A549 (cell line): ENCODE measurements around the gene FBXL5. TPM values are rescaled to one million over a fixed set of nuclear protein-coding genes. Genes with fewer than 3 reads are reported as not detected.

ENCODE experiments used
- ATAC-seq, 2 experiments: fragments of 200-7000 bp in 1 of 2; fragments of >200 bp in 1 of 2; cut with Nextera tagmentation in 1 of 2; cut with Tn5 transposase in 1 of 2; 3 replicates each; pipeline versions ENCODE4 v1.8.0 to v1.9.1; 2018 to 2020; ENCODE audit warnings: mild to moderate bottlenecking in 1 of 2, moderate library complexity in 1 of 2
- CTCF ChIA-PET: fragments of 300-600 bp; sonication (Branson Sonifier 250); formaldehyde crosslinking; extraction: SDS; loops from one replicate; lab custom pipeline; 2021; ENCODE audit warnings: antibody characterized with exemption, inconsistent platforms; lab: Yijun Ruan, JAX
- POLR2A ChIA-PET: fragments of 350-600 bp; formaldehyde crosslinking; extraction: SDS; loops from one replicate; lab custom pipeline; 2021; ENCODE audit warnings: antibody characterized with exemption, inconsistent platforms; lab: Yijun Ruan, JAX
- DNase-seq, 2 experiments: peaks; one replicate each; pipeline versions ENCODE4 v3.0.0 to v3.0.0-alpha.2; 2011 to 2016; ENCODE audit warnings: low read depth in 1 of 2, low spot score in 1 of 2
- FAIRE-seq: peaks from 2 replicates; lab custom pipeline; 2011; peaks lifted over from hg19 to GRCh38; lab: Jason Lieb, UNC
- H3K27ac ChIP-seq, 2 experiments: fragments of >200 bp; sonication (Bioruptor Twin); formaldehyde crosslinking; 3 replicates each; pipeline ENCODE4 v1.5.1; 2016 to 2017
- H3K4me1 ChIP-seq: fragments of >200 bp; sonication (Bioruptor Twin); formaldehyde crosslinking; 3 replicates; pipeline ENCODE4 v1.6.1; 2016
- H3K4me2 ChIP-seq: fragments of >200 bp; sonication (Bioruptor Twin); formaldehyde crosslinking; 3 replicates; pipeline ENCODE4 v1.6.1; 2016
- H3K4me3 ChIP-seq: fragments of >200 bp; sonication (Bioruptor Twin); formaldehyde crosslinking; 3 replicates; pipeline ENCODE4 v1.5.1; 2016
- H3K9me3 ChIP-seq: fragments of >200 bp; sonication (Bioruptor Twin); formaldehyde crosslinking; 3 replicates; pipeline ENCODE4 v1.6.1; 2016
- BHLHE40 ChIP-seq: IDR thresholded peaks from 2 replicates; pipeline ENCODE4 v1.6.1; 2012; ENCODE audit warnings: low read depth, low read length, inconsistent platforms
- CBX8 ChIP-seq: fragments of 200-600 bp; sonication (generic); IDR thresholded peaks from 2 replicates; pipeline ENCODE4 v1.6.1; 2016
- CEBPB ChIP-seq, 2 experiments: fragments of >200 bp in 1 of 2; sonication (Bioruptor Twin) in 1 of 2; formaldehyde crosslinking in 1 of 2; IDR thresholded peaks; 2 replicates each; pipeline ENCODE4 v1.6.1; 2012 to 2016
- CTCF ChIP-seq: fragments of >200 bp; sonication (Bioruptor Twin); formaldehyde crosslinking; IDR thresholded peaks from 3 replicates; pipeline ENCODE4 v1.5.1; 2016
- EHF ChIP-seq: fragments of 250-450 bp; sonication (Bioruptor Pico); IDR thresholded peaks from 2 replicates; pipeline ENCODE4 v1.5.0; 2020; ENCODE audit warnings: mild to moderate bottlenecking
- HDAC2 ChIP-seq: fragments of 200-600 bp; sonication (generic); IDR thresholded peaks from 2 replicates; pipeline ENCODE4 v1.6.1; 2016
- HES2 ChIP-seq: fragments of >200 bp; sonication (Bioruptor Twin); formaldehyde crosslinking; IDR thresholded peaks from 2 replicates; pipeline ENCODE4 v1.6.1; 2016
- HEYL ChIP-seq: fragments of 250-450 bp; sonication (Bioruptor Pico); IDR thresholded peaks from 2 replicates; pipeline ENCODE4 v1.8.0; 2021; ENCODE audit warnings: mild to moderate bottlenecking, moderate library complexity
- HMGXB4 ChIP-seq: fragments of 250-450 bp; sonication (Bioruptor Pico); IDR thresholded peaks from 2 replicates; pipeline ENCODE4 v1.5.0; 2021; ENCODE audit warnings: mild to moderate bottlenecking, moderate library complexity, borderline replicate concordance
- HOXA7 ChIP-seq: fragments of 250-450 bp; sonication (Bioruptor Pico); IDR thresholded peaks from 2 replicates; pipeline ENCODE4 v1.5.0; 2020; ENCODE audit warnings: mild to moderate bottlenecking, moderate library complexity
- HOXB5 ChIP-seq: fragments of 250-450 bp; sonication (Bioruptor Pico); IDR thresholded peaks from 2 replicates; pipeline ENCODE4 v1.5.0; 2020; ENCODE audit warnings: mild to moderate bottlenecking, moderate library complexity
- JUNB ChIP-seq: fragments of >200 bp; sonication (Bioruptor Twin); formaldehyde crosslinking; IDR thresholded peaks from 2 replicates; pipeline ENCODE4 v1.6.1; 2016
- KDM5A ChIP-seq: fragments of 200-600 bp; sonication (generic); IDR thresholded peaks from 2 replicates; pipeline ENCODE4 v1.6.1; 2016; ENCODE audit warnings: antibody characterized with exemption, mild to moderate bottlenecking
- MAZ ChIP-seq: fragments of 150-350 bp; IDR thresholded peaks from 2 replicates; pipeline ENCODE4 v1.6.1; 2014; ENCODE audit warnings: antibody characterized with exemption, low read depth, low read length, borderline replicate concordance
- PBX3 ChIP-seq: IDR thresholded peaks from 2 replicates; pipeline ENCODE4 v1.6.1; 2012
- POLR2AphosphoS2 ChIP-seq: conservative IDR thresholded peaks from 2 replicates; pipeline ENCODE4 v1.6.1; 2012; ENCODE audit warnings: low read length, improper control_type of control experiment, inconsistent platforms
- RCOR1 ChIP-seq: fragments of 150-350 bp; IDR thresholded peaks from 2 replicates; pipeline ENCODE4 v1.6.1; 2014; ENCODE audit warnings: antibody characterized with exemption, low read length, low read depth
- TFCP2L1 ChIP-seq: fragments of 250-450 bp; sonication (Bioruptor Pico); IDR thresholded peaks from 2 replicates; pipeline ENCODE4 v1.5.0; 2021; ENCODE audit warnings: mild to moderate bottlenecking
- ZFP36 ChIP-seq: fragments of 450-650 bp; IDR thresholded peaks from 2 replicates; pipeline ENCODE4 v1.6.1; 2014; ENCODE audit warnings: borderline replicate concordance; ENCODE audit not compliant: partially characterized antibody
- ZNF302 ChIP-seq: fragments of 250-450 bp; sonication (Bioruptor Pico); IDR thresholded peaks from 2 replicates; pipeline ENCODE4 v1.9.0; 2021; ENCODE audit warnings: inconsistent platforms, mild to moderate bottlenecking, moderate library complexity
- ZSCAN20 ChIP-seq: fragments of 250-450 bp; sonication (Bioruptor Pico); IDR thresholded peaks from 2 replicates; pipeline ENCODE4 v1.8.0; 2022; ENCODE audit warnings: mild to moderate bottlenecking, moderate library complexity
- WGBS: methylation state at CpG from one replicate; pipeline ENCODE4 v1.1.6; 2017; ENCODE audit errors: missing lambda C conversion rate; 5-methylcytosine and 5-hydroxymethylcytosine counted together
- polyA plus RNA-seq, 4 experiments: library from polyadenylated mRNA; depleted of rRNA in 3 of 4; stranded (reverse); fragments of >200 nt; fragmentation: RNase III in 1 of 4; extraction: RNeasy Plus Mini Kit Qiagen cat#74134 plus additional on column Dnase treatment in 1 of 4; gene quantifications; 2 replicates in 3 of 4; 3 replicates in 1 of 4; pipeline ENCODE4 v1.2.3, GENCODE V29; 2011 to 2017

FBXL5 gene
- polyA plus RNA-seq, 2 of the 4 experiments (the other 2 are of a cell fraction): 44.2 to 45.4 TPM

- Histone ChIP-seq H3K4me3 (no peak overlapping the region), H3K27ac (peak overlapping the region; percentile 16 to 62; a peak in 1 of 6 replicates), H3K4me2 (peak overlapping the region; percentile 82), H3K9me3 (no peaks in the 10 kb centered on the region), H3K4me1 (peaks cover 41% of the 10 kb centered on the region)
- no peak for ATAC-seq
- no peak for DNase-seq
- POLR2A ChIA-PET: no interaction called here
- no peak for FAIRE-seq
- WGBS: 83% methylated on average over 1 of the region's 1 CpG
- TF ChIP-seq CEBPB (IDR thresholded peaks at IDR 0.05) (peak in 1 of 2 experiments; percentile 6; a peak in 1 of 4 replicates), BHLHE40 (no peak)
- TF ChIP-seq, all 56 proteins: peak for 1
- CTCF ChIA-PET: interaction anchor here (0.7 to 1.6 kb wide), 4 partner anchors 12 to 196 kb away, joined by 3 to 5 read pairs (median 3); no protein-coding TSS in a partner anchor
Measured at GRCh38 chr4:15676039-15676438, 20.9 kb upstream of the FBXL5 start.

- ATAC-seq (no peak), DNase-seq (no peak), FAIRE-seq (no peak)
- WGBS: 84% methylated on average over 3 of the region's 3 CpGs
- no peaks in the 10 kb centered on the region for H3K9me3 ChIP-seq
- H3K4me2 ChIP-seq: peak overlapping the region; percentile 82; the same call in 2 of the 3 replicates
- H3K4me1 ChIP-seq: peaks cover 41% of the 10 kb centered on the region
- H3K4me3 ChIP-seq: no peak overlapping the region
- H3K27ac ChIP-seq: peak overlapping the region in 1 of 2 experiments; percentile 62; a peak in 3 of 6 replicates
- CTCF ChIA-PET: interaction anchor here (1.4 to 1.6 kb wide), 3 partner anchors 12 to 130 kb away, joined by 3 to 5 read pairs (median 3); no protein-coding TSS in a partner anchor
- POLR2A ChIA-PET: no interaction called here
- TF ChIP-seq MAZ (no peak), HES2 (no peak), TFCP2L1 (CRISPR knock-in tag) (no peak), ZNF302 (CRISPR knock-in tag) (no peak), PBX3 (no peak), POLR2AphosphoS2 (no peak), JUNB (no peak), CBX8 (no peak), ZSCAN20 (CRISPR knock-in tag) (no peak)
- TF ChIP-seq, all 56 proteins: peak for 0
Measured at GRCh38 chr4:15675356-15675755, 20.2 kb upstream of the FBXL5 start.

GRCh38 chr4:15674926-15675325, 19.8 kb upstream of the FBXL5 start:
- no peak for TF ChIP-seq HOXA7 (CRISPR knock-in tag)
- TF ChIP-seq PBX3: no peak
- no peak for TF ChIP-seq KDM5A
- no peak for DNase-seq
- ChIA-PET CTCF (interaction anchor here (1.4 to 1.6 kb wide), 3 partner anchors 13 to 131 kb away, joined by 3 to 5 read pairs (median 3); no protein-coding TSS in a partner anchor), POLR2A (no interaction called here)
- H3K27ac ChIP-seq: no peak overlapping the region
- no peak overlapping the region for H3K4me3 ChIP-seq
- H3K4me1 ChIP-seq: peaks cover 41% of the 10 kb centered on the region
- no peaks in the 10 kb centered on the region for H3K9me3 ChIP-seq
- H3K4me2 ChIP-seq: peak overlapping the region; percentile 82; the same call in 1 of the 3 replicates
- FAIRE-seq: no peak
- WGBS: 92% methylated on average over 4 of the region's 4 CpGs
- no peak for ATAC-seq

- H3K4me1 ChIP-seq: peaks cover 41% of the 10 kb centered on the region
- FAIRE-seq (no peak), ATAC-seq (no peak), DNase-seq (no peak)
- CTCF ChIA-PET: no interaction called here
- TF ChIP-seq HEYL (CRISPR knock-in tag) (no peak), ZFP36 (no peak), HDAC2 (no peak), RCOR1 (no peak), HES2 (no peak), CTCF (no peak), HMGXB4 (CRISPR knock-in tag) (no peak), EHF (CRISPR knock-in tag) (no peak), HOXB5 (CRISPR knock-in tag) (no peak)
- H3K9me3 ChIP-seq: no peaks in the 10 kb centered on the region
- H3K4me3 ChIP-seq: no peak overlapping the region
- POLR2A ChIA-PET: interaction anchor here (0.6 to 0.7 kb wide), 2 partner anchors 10 to 35 kb away, joined by 3 to 4 read pairs; no protein-coding TSS in a partner anchor
- no peak overlapping the region for H3K4me2 ChIP-seq
- 71% methylated on average over 2 of the region's 2 CpGs for WGBS
- H3K27ac ChIP-seq: no peak overlapping the region
Measured at GRCh38 chr4:15674046-15674445, 18.9 kb upstream of the FBXL5 start.
